WTC11 (cell line): ENCODE results near the gene EIF5. TPM values are rescaled to one million over a fixed set of nuclear protein-coding genes. Genes with fewer than 3 reads are reported as not detected.

Experiments used
- ATF2 ChIP-seq: sonication (generic); formaldehyde crosslinking; IDR thresholded peaks from 2 replicates; pipeline ENCODE4 v1.8.1; 2022; ENCODE audit warnings: low read depth, missing genetic modification reagents, borderline replicate concordance
- ATF6 ChIP-seq: sonication (generic); formaldehyde crosslinking; IDR thresholded peaks from 2 replicates; pipeline ENCODE4 v1.8.1; 2023; ENCODE audit warnings: mild to moderate bottlenecking, missing genetic modification reagents
- E2F4 ChIP-seq: sonication (generic); formaldehyde crosslinking; IDR thresholded peaks from 2 replicates; pipeline ENCODE4 v1.8.1; 2022; ENCODE audit warnings: low read depth, mild to moderate bottlenecking, moderate library complexity, missing genetic modification reagents, borderline replicate concordance
- GRHL2 ChIP-seq: fragments of 250-450 bp; sonication (Bioruptor Pico); IDR thresholded peaks from 2 replicates; pipeline ENCODE4 v1.8.0; 2022; ENCODE audit warnings: mild to moderate bottlenecking, moderate library complexity; ENCODE audit not compliant: insufficient replicate concordance, severe bottlenecking
- IRF1 ChIP-seq: sonication (generic); formaldehyde crosslinking; IDR thresholded peaks from 2 replicates; pipeline ENCODE4 v1.8.0; 2023; ENCODE audit warnings: missing genetic modification reagents
- JAZF1 ChIP-seq: fragments of 250-450 bp; sonication (Bioruptor Pico); IDR thresholded peaks from 2 replicates; pipeline ENCODE4 v1.9.0; 2021; ENCODE audit warnings: moderate library complexity, mild to moderate bottlenecking, inconsistent platforms
- NFYB ChIP-seq: sonication (generic); formaldehyde crosslinking; conservative IDR thresholded peaks from 2 replicates; pipeline ENCODE4 v1.8.0; 2022; ENCODE audit warnings: low read depth, missing genetic modification reagents
- TCF7 ChIP-seq: sonication (generic); formaldehyde crosslinking; IDR thresholded peaks from 2 replicates; pipeline ENCODE4 v1.8.0; 2022; ENCODE audit warnings: mild to moderate bottlenecking, low read depth, missing genetic modification reagents, moderate library complexity
- ZBTB21 ChIP-seq: sonication (generic); formaldehyde crosslinking; IDR thresholded peaks from 2 replicates; pipeline ENCODE4 v1.8.1; 2023; ENCODE audit warnings: mild to moderate bottlenecking, missing genetic modification reagents, borderline replicate concordance
- ZNF281 ChIP-seq: sonication (generic); formaldehyde crosslinking; IDR thresholded peaks from 2 replicates; pipeline ENCODE4 v1.8.0; 2023; ENCODE audit warnings: mild to moderate bottlenecking, missing genetic modification reagents
- ZNF416 ChIP-seq: fragments of 250-450 bp; sonication (Bioruptor Pico); IDR thresholded peaks from 2 replicates; pipeline ENCODE4 v1.9.0; 2021; ENCODE audit warnings: mild to moderate bottlenecking, inconsistent platforms
- ZNF671 ChIP-seq: fragments of 250-450 bp; sonication (Bioruptor Pico); IDR thresholded peaks from 2 replicates; pipeline ENCODE4 v1.8.0; 2021; ENCODE audit warnings: mild to moderate bottlenecking
- total RNA-seq: library from RNA; stranded (reverse); gene quantifications from 3 replicates; pipeline ENCODE4 v1.2.3, GENCODE V29; 2021
- TF ChIP-seq, protein P1 (sequence below): sonication (generic); formaldehyde crosslinking; IDR thresholded peaks from 2 replicates; pipeline ENCODE4 v1.8.1; 2023; ENCODE audit warnings: mild to moderate bottlenecking, missing genetic modification reagents
- TF ChIP-seq, protein P2 (sequence below): sonication (generic); formaldehyde crosslinking; IDR thresholded peaks from 2 replicates; pipeline ENCODE4 v1.8.1; 2023; ENCODE audit warnings: mild to moderate bottlenecking, moderate library complexity, missing genetic modification reagents
- TF ChIP-seq, protein P3 (sequence below): fragments of 250-450 bp; sonication (Bioruptor Pico); IDR thresholded peaks from 2 replicates; pipeline ENCODE4 v1.9.0; 2021; ENCODE audit warnings: mild to moderate bottlenecking
- TF ChIP-seq, protein P4 (sequence below): sonication (generic); formaldehyde crosslinking; IDR thresholded peaks from 2 replicates; pipeline ENCODE4 v1.8.0; 2022; ENCODE audit warnings: mild to moderate bottlenecking, missing genetic modification reagents
- TF ChIP-seq, protein P5 (sequence below): fragments of 250-450 bp; sonication (Bioruptor Pico); IDR thresholded peaks from 2 replicates; pipeline ENCODE4 v1.8.0; 2021; ENCODE audit warnings: mild to moderate bottlenecking
- TF ChIP-seq, protein P6 (sequence below): sonication (generic); formaldehyde crosslinking; IDR thresholded peaks from 2 replicates; pipeline ENCODE4 v1.8.1; 2023; ENCODE audit warnings: mild to moderate bottlenecking, missing genetic modification reagents, moderate library complexity

Gene EIF5
- total RNA-seq, 1 experiment from 2014 or later, result 282 TPM

DNA sequence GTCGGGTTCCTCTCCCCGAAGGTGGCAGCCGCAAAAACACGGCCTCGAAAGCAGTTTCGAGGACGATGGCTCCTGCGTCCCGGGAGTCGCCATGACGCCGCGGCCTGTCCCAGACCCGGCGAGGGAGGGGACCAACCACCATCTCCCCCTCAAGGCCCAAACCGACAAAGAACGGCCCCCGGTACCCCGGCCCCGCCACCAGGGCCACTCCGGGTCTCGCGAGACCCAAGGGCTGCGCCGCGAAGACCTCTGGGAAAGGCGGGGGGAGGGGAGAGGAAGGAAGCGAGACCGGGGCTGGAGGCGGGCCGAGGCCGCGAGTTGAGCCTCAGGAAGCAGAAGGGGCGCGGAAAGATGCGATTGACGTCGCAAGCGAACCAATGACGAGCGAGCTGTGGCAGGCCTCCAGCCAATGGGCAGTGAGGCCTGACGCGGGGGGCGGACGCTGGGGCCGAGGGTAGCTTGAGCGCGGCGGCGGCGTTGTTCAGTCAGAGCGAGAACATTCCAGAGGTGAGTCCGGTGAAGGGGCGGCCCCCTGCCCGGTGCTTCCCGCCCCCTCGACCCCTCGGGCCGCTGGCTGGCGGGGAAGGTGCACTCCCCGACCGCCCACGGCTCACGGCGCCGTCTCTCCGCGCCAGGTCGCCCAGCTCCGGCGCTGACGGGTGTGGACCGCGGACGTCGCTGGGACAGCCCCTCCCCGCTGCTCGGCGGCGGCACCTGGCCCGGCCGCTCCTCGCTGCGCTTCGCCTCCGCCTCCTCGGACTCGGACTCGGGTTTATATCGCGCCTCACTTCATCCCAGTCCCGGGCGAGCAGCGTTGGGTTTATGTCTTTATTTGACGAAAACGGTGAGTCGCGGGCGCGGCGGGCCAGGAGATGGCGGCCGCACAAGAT, at the start of gene EIF5 (continued):
- TF ChIP-seq JAZF1 (CRISPR knock-in tag), result no peak
- TF ChIP-seq ATF2 (CRISPR knock-in tag), result no peak
- TF ChIP-seq, protein P1, sequence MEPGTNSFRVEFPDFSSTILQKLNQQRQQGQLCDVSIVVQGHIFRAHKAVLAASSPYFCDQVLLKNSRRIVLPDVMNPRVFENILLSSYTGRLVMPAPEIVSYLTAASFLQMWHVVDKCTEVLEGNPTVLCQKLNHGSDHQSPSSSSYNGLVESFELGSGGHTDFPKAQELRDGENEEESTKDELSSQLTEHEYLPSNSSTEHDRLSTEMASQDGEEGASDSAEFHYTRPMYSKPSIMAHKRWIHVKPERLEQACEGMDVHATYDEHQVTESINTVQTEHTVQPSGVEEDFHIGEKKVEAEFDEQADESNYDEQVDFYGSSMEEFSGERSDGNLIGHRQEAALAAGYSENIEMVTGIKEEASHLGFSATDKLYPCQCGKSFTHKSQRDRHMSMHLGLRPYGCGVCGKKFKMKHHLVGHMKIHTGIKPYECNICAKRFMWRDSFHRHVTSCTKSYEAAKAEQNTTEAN (CRISPR knock-in tag), result peak; percentile 33; the same call in 1 of the 2 replicates
- peak; percentile 95 for TF ChIP-seq ZNF281 (CRISPR knock-in tag)
- peak; percentile 50; the same call in 1 of the 2 replicates for TF ChIP-seq ZBTB21 (CRISPR knock-in tag)
- TF ChIP-seq, protein P2, sequence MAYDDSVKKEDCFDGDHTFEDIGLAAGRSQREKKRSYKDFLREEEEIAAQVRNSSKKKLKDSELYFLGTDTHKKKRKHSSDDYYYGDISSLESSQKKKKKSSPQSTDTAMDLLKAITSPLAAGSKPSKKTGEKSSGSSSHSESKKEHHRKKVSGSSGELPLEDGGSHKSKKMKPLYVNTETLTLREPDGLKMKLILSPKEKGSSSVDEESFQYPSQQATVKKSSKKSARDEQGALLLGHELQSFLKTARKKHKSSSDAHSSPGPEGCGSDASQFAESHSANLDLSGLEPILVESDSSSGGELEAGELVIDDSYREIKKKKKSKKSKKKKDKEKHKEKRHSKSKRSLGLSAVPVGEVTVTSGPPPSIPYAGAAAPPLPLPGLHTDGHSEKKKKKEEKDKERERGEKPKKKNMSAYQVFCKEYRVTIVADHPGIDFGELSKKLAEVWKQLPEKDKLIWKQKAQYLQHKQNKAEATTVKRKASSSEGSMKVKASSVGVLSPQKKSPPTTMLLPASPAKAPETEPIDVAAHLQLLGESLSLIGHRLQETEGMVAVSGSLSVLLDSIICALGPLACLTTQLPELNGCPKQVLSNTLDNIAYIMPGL (CRISPR knock-in tag), result peak; percentile 77
- TF ChIP-seq TCF7 (CRISPR knock-in tag), result 0 out of 2 replicates have a peak, but pooled peaks have one; percentile 46
- TF ChIP-seq, protein P3, sequence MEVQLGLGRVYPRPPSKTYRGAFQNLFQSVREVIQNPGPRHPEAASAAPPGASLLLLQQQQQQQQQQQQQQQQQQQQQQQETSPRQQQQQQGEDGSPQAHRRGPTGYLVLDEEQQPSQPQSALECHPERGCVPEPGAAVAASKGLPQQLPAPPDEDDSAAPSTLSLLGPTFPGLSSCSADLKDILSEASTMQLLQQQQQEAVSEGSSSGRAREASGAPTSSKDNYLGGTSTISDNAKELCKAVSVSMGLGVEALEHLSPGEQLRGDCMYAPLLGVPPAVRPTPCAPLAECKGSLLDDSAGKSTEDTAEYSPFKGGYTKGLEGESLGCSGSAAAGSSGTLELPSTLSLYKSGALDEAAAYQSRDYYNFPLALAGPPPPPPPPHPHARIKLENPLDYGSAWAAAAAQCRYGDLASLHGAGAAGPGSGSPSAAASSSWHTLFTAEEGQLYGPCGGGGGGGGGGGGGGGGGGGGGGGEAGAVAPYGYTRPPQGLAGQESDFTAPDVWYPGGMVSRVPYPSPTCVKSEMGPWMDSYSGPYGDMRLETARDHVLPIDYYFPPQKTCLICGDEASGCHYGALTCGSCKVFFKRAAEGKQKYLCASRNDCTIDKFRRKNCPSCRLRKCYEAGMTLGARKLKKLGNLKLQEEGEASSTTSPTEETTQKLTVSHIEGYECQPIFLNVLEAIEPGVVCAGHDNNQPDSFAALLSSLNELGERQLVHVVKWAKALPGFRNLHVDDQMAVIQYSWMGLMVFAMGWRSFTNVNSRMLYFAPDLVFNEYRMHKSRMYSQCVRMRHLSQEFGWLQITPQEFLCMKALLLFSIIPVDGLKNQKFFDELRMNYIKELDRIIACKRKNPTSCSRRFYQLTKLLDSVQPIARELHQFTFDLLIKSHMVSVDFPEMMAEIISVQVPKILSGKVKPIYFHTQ, result peak; percentile 18; the same call in 1 of the 2 replicates
- TF ChIP-seq, protein P4, sequence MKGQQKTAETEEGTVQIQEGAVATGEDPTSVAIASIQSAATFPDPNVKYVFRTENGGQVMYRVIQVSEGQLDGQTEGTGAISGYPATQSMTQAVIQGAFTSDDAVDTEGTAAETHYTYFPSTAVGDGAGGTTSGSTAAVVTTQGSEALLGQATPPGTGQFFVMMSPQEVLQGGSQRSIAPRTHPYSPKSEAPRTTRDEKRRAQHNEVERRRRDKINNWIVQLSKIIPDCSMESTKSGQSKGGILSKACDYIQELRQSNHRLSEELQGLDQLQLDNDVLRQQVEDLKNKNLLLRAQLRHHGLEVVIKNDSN (CRISPR knock-in tag), result peak; percentile 49
- TF ChIP-seq, protein P5, sequence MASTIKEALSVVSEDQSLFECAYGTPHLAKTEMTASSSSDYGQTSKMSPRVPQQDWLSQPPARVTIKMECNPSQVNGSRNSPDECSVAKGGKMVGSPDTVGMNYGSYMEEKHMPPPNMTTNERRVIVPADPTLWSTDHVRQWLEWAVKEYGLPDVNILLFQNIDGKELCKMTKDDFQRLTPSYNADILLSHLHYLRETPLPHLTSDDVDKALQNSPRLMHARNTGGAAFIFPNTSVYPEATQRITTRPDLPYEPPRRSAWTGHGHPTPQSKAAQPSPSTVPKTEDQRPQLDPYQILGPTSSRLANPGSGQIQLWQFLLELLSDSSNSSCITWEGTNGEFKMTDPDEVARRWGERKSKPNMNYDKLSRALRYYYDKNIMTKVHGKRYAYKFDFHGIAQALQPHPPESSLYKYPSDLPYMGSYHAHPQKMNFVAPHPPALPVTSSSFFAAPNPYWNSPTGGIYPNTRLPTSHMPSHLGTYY (CRISPR knock-in tag), result 0 out of 2 replicates have a peak, but pooled peaks have one; percentile 29
- TF ChIP-seq ZNF416 (CRISPR knock-in tag), result 0 out of 2 replicates have a peak, but pooled peaks have one; percentile 65
- no peak for TF ChIP-seq E2F4 (CRISPR knock-in tag)
- no peak for TF ChIP-seq ATF6
- TF ChIP-seq ZNF671 (CRISPR knock-in tag), result no peak; the same call in 1 of the 2 replicates
- no peak for TF ChIP-seq GRHL2 (CRISPR knock-in tag)
- TF ChIP-seq, protein P6, sequence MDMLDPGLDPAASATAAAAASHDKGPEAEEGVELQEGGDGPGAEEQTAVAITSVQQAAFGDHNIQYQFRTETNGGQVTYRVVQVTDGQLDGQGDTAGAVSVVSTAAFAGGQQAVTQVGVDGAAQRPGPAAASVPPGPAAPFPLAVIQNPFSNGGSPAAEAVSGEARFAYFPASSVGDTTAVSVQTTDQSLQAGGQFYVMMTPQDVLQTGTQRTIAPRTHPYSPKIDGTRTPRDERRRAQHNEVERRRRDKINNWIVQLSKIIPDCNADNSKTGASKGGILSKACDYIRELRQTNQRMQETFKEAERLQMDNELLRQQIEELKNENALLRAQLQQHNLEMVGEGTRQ, result 0 out of 2 replicates have a peak, but pooled peaks have one; percentile 18
- TF ChIP-seq NFYB (CRISPR knock-in tag), result peak; percentile 97
- TF ChIP-seq IRF1, result peak; percentile 80; the same call in 1 of the 2 replicates
